Islet precursor cell (in vitro differentiated cells): ENCODE data around the gene RABL6.
"Not testable (repeated sequence)": the region's sequence is repeated elsewhere in the genome, so short reads cannot be mapped to it uniquely, and the experiment has no call there.

Experiments
- DNase-seq: peaks from one replicate; pipeline ENCODE4 v3.0.0-alpha.2; 2018

RABL6 gene

DNA sequence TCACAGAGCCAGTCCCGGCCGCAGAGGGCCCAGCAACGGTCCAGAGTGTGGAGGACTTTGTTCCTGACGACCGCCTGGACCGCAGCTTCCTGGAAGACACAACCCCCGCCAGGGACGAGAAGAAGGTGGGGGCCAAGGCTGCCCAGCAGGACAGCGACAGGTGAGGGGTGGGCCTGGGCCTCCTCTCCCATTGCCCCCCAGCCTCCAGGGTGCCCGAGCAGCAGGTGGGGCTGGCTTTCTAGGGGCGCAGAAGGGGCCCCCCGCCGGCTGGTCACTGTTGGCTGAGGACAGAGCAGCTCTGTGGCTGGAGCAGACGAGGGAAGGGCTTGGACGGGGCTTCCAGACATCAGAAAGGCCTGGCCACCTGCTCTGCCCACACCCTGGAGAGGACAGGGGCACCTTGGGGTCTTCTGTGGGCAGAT, 30.1 kb downstream of the RABL6 start:
- not testable (repeated sequence) for DNase-seq

GRCh38 chr9:136838314-136839228, 30.8 kb downstream of the RABL6 start:
- no peak for DNase-seq

- DNase-seq = no peak
These were observed 31.7 kb downstream of the RABL6 start for GRCh38 chr9:136839229-136840139.

DNA sequence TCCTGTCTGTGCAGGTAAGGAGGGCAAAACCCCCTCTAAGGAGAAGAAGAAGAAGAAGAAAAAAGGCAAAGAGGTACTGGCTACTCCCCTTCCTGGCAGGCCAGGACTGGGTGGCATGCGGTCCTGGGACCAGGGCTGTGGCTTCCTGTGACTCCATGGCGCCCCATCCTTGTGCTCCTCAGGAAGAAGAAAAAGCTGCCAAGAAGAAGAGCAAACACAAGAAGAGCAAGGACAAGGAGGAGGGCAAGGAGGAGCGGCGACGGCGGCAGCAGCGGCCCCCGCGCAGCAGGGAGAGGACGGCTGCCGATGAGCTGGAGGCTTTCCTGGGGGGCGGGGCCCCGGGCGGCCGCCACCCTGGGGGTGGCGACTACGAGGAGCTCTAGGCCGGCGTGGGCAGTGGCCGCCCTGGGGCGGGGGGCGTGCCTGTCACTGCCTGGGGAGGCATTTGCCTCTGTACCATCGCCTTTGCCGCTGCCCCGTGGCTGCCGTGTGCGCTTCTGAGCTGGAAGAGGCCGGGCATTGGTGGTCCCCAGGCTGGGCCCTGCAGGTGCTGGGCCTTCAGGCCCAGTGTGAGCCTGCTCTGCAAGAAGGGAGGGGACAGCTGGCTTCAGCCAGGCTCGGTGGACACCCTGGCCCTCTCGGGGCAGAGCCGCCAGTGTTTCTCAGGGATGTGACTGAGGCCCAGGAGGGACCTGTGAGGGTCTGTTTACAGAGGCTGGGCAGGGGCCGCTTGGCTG, 32.6 kb downstream of the RABL6 start:
- DNase-seq = no peak

DNA sequence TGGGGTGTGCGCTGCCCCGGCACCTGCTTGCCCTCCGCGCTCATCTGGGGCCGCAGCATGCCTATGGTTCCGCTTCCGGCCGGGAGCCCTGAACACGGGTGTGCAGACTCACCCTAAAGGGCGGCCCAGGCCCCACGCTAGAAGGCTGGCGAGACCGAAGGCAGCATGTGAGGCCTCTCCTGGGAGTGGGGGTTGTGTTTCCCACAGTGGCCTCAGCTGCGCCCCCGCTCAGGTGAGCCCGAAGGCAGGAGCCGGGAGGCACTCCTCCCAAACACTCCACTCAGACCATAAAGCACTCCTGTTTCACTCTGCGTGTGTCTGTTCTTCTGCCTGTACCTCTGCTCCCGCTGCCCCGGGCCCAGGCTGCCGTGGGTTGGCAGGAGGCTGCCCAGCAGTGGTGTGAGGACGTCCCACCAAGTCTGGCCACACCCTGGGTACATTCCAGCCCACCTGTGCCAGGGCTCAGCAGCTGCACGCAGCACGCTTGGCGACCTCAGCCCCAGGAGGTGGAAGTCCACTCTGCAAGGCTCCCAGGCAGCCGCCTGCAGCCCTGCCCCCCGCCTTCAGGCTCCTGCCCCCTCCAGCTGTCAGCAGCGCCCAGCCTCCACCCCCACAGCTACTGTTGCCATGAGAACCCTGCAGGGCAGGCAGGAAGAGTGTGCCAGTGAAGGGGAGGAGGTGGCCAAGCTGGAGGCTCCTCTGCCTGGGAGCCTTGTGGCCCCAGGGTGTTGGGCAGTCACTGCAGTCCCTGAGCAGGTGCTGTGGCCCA, 33.3 kb downstream of the RABL6 start:
- no peak for DNase-seq

GRCh38 chr9:136841646-136842379, 34.1 kb downstream of the RABL6 start:
- DNase-seq = not testable (repeated sequence)

- peak; percentile 91 for DNase-seq
These were observed 34.7 kb downstream of the RABL6 start, which contains the start of gene AJM1 for GRCh38 chr9:136842380-136842948. AJM1 (plus strand) TSS chr9:136842478; CDS start chr9:136844415, 1,937 bp downstream.

DNA sequence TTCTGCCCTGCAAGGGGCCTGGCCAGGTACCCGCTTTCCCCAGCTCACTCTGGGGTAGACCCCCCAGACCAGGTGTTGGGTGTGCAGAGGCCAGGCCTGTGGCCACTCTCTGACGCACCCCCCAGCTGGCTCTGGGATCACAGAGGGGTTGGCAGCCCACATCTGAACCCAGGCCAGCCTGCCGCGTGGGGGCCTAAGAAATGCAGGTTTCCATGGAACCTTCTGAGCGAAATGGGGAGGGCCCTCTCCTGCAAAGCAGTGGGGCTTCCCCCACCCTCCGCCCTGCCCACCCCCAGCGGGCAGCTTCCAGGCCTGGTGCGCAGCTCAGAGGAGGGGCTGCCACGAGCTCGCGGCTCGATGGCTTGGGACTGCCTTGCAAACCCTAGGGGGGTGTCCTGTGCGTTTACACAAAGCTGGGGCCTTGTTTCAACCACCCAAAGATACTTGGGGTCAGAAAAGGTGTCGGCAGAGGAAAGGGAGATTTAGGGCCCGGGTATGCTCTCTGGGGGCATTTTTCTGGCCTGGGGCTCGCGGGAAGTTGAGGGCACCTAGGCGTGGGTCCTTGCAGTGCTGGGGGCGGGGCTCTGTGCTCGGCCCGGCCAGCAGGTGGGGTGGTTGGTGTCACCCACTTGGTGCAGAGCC, 35.5 kb downstream of the RABL6 start:
- DNase-seq = not testable (repeated sequence)

GRCh38 chr9:136843801-136844740, 36.3 kb downstream of the RABL6 start:
- DNase-seq = not testable (repeated sequence)

DNA sequence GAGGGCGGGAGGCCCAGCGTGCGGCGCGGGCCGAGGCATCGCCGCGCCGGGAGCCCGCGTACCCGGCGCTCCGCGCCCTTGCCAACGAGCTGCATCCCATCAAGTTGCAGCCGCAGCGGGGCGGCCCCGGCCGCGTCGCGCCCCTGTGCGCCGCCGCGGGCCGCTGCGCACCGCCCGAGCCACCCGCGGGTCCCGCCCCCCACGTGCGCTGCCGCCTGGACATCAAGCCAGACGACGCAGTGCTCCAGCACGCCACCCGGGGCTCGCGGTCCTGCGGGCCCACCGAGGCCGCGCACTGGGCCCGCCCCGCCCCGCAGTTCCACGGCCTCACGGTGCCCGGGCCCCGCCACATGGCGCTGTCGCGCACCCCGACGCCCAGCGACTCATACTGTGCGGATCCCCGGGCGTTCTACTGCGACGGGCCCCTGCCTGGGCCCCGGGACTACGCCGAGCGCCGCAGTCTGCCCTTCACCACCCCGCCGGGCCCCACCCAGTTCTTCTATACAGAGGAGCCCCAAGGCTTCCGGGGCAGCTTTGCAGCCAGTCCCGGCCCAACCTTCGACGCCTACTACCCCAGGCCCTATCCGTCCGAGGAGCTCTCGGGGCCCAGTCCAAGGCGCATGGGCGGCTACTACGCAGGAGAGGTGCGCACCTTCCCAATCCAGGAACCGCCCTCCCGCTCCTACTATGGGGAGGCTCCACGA, 37.2 kb downstream of the RABL6 start:
- no peak for DNase-seq

- no peak for DNase-seq
These were observed 37.9 kb downstream of the RABL6 start for GRCh38 chr9:136845465-136846260.

DNA sequence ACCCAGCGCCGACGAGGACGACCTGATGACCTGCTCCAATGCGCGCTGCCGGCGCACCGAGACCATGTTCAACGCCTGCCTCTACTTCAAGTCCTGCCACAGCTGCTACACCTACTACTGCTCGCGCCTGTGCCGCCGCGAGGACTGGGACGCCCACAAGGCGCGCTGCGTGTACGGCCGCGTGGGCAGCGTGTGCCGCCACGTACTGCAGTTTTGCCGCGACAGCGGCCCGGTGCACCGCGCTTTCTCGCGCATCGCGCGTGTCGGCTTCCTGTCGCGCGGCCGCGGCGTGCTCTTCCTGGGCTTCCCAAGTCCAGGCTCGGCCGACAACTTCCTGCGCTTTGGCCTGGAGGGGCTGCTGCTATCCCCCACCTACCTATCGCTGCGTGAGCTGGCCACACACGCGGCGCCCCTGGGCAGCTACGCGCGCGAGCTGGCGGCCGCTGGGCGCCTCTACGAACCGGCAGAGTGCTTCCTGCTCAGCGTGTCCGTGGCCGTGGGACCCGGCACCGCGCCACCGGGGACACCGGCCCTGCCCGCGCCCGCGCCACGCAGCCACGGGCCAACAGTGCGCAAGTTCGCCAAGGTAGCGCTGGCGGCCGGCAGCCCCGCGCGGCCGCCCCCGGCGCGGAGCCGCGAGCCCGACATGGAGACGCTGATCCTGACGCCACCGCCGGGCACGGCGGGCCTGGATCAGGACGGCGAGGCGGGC, 38.8 kb downstream of the RABL6 start:
- DNase-seq = no peak

DNA sequence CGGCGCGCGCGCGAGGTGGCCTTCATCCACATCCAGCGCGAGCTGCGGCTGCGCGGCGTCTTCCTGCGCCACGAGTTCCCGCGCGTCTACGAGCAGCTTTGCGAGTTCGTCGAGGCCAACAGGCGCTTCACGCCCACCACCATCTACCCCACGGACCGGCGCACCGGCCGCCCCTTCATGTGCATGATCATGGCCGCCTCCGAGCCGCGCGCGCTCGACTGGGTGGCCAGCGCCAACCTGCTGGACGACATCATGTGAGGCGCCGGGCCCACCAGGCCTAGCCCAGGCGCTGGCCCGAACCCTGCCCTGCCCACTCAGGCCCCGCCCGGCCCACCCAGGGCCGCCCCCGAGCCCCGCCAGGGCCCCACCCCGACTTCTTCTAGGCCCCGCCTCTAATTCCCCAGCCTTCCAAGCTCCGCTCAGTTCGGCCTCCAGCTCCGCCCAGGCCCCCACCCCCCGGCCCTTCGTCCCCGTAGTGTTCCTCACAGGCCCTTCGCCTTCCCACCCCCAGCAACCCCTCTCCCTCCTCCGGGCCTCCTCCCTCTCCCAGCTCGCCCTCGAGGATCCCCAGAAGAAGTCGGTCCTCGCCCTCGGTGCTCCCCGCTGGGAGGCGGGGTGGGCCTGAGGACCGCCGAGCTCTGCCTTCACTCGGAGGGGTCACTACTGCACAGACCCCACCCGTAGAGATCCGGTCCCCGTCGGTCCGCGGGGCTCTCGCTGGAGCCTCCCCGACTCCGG, 39.5 kb downstream of the RABL6 start:
- DNase-seq = peak; percentile 93

GRCh38 chr9:136847826-136848392, 40.2 kb downstream of the RABL6 start:
- peak; percentile 93 for DNase-seq

GRCh38 chr9:136848393-136849037, 40.8 kb downstream of the RABL6 start:
- no peak for DNase-seq
